Upper lobe of left lung (tissue), 4 donors: Measurements from ENCODE around the gene SLC35G6.

Experiments used
- POLR2A ChIP-seq, 4 donors: fragments of 450-650 bp; IDR thresholded peaks; one replicate each; pipeline ENCODE4 v1.5.1; 2016 to 2017; ENCODE audit warnings: antibody characterized with exemption in 4 of 4, mild to moderate bottlenecking in 2 of 4
- POLR2AphosphoS5 ChIP-seq, 2 donors: sonication (generic); formaldehyde crosslinking; IDR thresholded peaks; one replicate each; pipeline ENCODE4 v1.5.1; 2017; ENCODE audit warnings: antibody characterized with exemption in 2 of 2
- TF ChIP-seq, protein P1 (sequence below), 6 experiments: fragments of 450-650 bp in 4 of 6; fragments of 200-600 bp in 2 of 6; sonication (generic) in 2 of 6; IDR thresholded peaks; one replicate each; pipeline ENCODE4 v1.5.1; 2016 to 2019; ENCODE audit warnings: antibody characterized with exemption in 6 of 6

DNA sequence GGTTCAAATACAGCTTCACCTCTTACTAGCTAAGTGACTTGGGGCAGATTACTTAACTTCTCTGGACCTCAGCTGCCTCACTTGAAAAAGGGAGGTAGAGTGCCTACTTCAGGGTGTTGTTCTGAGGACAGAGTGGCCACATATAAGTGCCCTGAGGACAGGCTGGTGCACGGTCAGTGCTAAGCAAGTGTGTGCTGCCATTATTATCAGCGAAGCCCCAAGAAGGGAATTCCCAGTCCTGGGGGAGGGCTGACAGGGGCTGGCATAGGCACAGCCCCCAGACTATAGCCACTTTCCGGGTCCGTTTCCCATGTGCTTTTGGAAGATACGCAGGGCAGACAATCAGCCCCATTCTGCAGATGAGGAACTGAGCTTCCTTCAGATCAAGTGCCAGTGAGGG is 4.3 kb upstream of the SLC35G6 start:
- TF ChIP-seq POLR2AphosphoS5 (IDR thresholded peaks at IDR 0.05) (no peak), POLR2A (IDR thresholded peaks at IDR 0.05) (no peak)
- TF ChIP-seq, protein P1, sequence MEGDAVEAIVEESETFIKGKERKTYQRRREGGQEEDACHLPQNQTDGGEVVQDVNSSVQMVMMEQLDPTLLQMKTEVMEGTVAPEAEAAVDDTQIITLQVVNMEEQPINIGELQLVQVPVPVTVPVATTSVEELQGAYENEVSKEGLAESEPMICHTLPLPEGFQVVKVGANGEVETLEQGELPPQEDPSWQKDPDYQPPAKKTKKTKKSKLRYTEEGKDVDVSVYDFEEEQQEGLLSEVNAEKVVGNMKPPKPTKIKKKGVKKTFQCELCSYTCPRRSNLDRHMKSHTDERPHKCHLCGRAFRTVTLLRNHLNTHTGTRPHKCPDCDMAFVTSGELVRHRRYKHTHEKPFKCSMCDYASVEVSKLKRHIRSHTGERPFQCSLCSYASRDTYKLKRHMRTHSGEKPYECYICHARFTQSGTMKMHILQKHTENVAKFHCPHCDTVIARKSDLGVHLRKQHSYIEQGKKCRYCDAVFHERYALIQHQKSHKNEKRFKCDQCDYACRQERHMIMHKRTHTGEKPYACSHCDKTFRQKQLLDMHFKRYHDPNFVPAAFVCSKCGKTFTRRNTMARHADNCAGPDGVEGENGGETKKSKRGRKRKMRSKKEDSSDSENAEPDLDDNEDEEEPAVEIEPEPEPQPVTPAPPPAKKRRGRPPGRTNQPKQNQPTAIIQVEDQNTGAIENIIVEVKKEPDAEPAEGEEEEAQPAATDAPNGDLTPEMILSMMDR (IDR thresholded peaks at IDR 0.05) = no peak
